ENCODE measurements around the gene TRRAP. TPM values are rescaled to one million over a fixed set of nuclear protein-coding genes. Genes with fewer than 3 reads are reported as not detected.

TRRAP gene
- total and polyA plus RNA-seq, 10 donors = 8.4 to 73.4 (median 57.5) TPM

DNA sequence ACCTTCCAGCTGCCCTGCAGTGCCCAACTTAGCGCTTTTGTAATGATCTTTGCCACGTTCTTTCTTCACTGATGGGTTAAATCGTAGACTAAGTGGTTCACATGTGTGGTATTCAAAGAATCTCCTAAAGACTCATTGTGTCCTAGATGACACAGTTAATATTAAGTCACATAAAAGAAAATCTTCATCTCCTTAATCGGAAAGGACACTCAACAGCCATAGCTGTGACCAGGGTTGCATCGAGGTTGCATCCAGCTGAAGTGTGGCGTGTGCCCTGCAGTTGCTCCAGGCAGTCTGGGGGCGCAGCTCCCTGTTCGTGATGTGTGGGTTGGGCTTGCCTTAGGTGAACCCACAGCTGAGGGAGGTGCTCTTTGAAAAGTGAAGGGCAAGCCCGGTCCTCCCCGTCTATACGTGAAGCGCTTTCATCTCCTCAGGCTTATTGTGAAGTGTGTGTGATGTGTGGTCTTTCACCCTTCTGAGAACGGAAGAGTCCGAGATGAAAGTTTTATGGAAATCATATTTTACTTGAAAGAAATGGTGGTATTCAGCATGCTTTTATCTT is 122.7 kb downstream of the TRRAP start:
- TF ChIP-seq POLR2AphosphoS5 (IDR thresholded peaks at IDR 0.05) (no peak), POLR2A (IDR thresholded peaks at IDR 0.05) (no peak)
- TF ChIP-seq, protein P1, sequence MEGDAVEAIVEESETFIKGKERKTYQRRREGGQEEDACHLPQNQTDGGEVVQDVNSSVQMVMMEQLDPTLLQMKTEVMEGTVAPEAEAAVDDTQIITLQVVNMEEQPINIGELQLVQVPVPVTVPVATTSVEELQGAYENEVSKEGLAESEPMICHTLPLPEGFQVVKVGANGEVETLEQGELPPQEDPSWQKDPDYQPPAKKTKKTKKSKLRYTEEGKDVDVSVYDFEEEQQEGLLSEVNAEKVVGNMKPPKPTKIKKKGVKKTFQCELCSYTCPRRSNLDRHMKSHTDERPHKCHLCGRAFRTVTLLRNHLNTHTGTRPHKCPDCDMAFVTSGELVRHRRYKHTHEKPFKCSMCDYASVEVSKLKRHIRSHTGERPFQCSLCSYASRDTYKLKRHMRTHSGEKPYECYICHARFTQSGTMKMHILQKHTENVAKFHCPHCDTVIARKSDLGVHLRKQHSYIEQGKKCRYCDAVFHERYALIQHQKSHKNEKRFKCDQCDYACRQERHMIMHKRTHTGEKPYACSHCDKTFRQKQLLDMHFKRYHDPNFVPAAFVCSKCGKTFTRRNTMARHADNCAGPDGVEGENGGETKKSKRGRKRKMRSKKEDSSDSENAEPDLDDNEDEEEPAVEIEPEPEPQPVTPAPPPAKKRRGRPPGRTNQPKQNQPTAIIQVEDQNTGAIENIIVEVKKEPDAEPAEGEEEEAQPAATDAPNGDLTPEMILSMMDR (IDR thresholded peaks at IDR 0.05 in 8 of 11, conservative IDR thresholded peaks at IDR 0.05 in 3 of 11) = no peak
- DNase-seq = no peak
- WGBS, 5 donors = 93 to 94% (median 93%) methylated on average over 14 of the region's 14 CpGs
- H3K36me3 ChIP-seq = peaks cover 3 to 100% (median 88%) of the 10 kb centered on the region in 6 donors
- no peaks in the 10 kb centered on the region for H3K9me3 ChIP-seq
- H3K4me1 ChIP-seq = peaks cover 0 to 8% (median 0%) of the 10 kb centered on the region in 6 donors
- no peak overlapping the region for H3K27ac ChIP-seq
- H3K4me3 ChIP-seq = no peak overlapping the region
- no peaks in the 10 kb centered on the region for H3K27me3 ChIP-seq (replicated peaks in 1 of 7)
- intact Hi-C loops (cut with DNase I; ENCODE audit: low total_unique reads) = no loop called here

DNA sequence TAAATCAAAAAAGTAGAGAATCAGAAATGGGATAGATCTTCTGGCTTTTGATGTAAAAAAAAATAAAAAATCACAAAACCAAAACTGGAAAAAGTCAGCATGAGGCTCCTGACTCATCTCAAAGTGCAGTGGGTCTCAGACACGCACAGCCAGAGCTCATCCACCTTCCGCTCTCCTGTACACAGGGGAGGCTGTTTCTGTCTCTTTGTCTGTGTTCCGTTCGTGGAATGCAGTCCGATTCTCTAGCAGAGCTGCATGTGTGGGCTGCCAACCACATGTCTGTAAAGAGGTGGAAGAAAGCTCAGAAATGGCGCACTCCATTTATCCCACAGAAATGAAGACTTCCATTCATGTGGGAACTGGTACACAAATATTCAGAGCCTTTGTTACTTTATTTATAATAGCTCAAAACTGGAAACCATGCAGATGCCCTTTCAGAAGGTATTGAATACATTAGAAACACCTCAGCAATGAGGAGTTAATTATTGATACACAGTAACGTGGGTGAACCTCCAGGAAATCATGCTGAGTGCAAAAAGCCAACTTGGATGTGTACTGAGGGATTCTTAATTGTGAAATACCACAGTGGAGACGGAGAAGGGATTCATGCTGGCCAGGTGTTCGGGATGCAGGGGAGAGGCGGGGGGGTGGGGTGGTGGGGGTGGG is 123.3 kb downstream of the TRRAP start:
- WGBS, 5 donors = 93 to 96% (median 94%) methylated on average over 10 of the region's 10 CpGs

DNA sequence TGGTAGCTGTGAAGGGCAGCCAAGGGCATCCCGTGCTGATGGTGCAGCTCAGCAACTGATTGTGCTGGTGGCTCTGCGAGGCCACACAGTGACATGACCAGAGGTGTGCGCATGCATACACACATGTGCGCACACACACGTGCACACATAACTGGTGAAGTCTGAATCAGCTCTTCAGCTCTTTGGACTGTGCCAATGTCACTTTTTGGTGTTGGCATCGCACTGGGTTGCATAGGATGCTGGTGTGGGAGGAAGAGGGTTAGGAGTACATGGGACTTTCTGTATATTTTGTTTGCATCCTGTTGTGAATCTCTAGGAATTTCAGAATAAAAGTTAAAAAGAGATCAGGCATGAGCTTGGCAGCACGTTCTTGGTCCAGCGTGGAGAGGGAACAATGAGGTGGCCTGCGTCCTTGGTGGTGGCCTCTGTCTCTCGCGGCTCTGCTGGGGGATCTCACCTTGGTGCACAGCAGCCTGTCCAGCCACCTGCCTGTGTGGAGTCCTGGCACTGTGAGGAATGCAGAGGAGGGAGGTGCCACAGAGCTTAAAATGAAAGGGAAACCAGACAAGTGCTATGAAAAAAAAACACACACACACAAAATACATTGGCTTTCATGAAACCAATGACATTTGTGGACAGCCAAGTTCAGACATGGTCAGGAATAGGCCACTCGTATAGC is 124.0 kb downstream of the TRRAP start:
- 89 to 96% (median 95%) methylated on average over 12 of the region's 12 CpGs for WGBS, 5 donors
- TF ChIP-seq POLR2A (IDR thresholded peaks at IDR 0.05) (no peak), POLR2AphosphoS5 (IDR thresholded peaks at IDR 0.05) (no peak)
- TF ChIP-seq, protein P1 (IDR thresholded peaks at IDR 0.05 in 8 of 11, conservative IDR thresholded peaks at IDR 0.05 in 3 of 11) = no peak
- no peak overlapping the region for H3K27ac ChIP-seq
- no peaks in the 10 kb centered on the region for H3K27me3 ChIP-seq (replicated peaks in 1 of 7)
- intact Hi-C loops (cut with DNase I; ENCODE audit: low total_unique reads) = no loop called here
- H3K4me1 ChIP-seq = peaks cover 0 to 10% (median 0%) of the 10 kb centered on the region in 6 donors
- no peak for DNase-seq
- H3K4me3 ChIP-seq = no peak overlapping the region
- H3K9me3 ChIP-seq = no peaks in the 10 kb centered on the region
- H3K36me3 ChIP-seq = peaks cover 3 to 100% (median 90%) of the 10 kb centered on the region in 6 donors

More for the DNA sequence above, 123.3 kb downstream of the TRRAP start:
- Histone ChIP-seq H3K9me3 (no peaks in the 10 kb centered on the region), H3K27ac (no peak overlapping the region), H3K36me3 (peaks cover 3 to 100% (median 89%) of the 10 kb centered on the region in 6 donors), H3K27me3 (replicated peaks in 1 of 7) (no peaks in the 10 kb centered on the region), H3K4me3 (no peak overlapping the region), H3K4me1 (peaks cover 0 to 10% (median 0%) of the 10 kb centered on the region in 6 donors)
- no peak for DNase-seq
- TF ChIP-seq POLR2AphosphoS5 (IDR thresholded peaks at IDR 0.05) (no peak), POLR2A (IDR thresholded peaks at IDR 0.05) (no peak)
- TF ChIP-seq, protein P1 (IDR thresholded peaks at IDR 0.05 in 8 of 11, conservative IDR thresholded peaks at IDR 0.05 in 3 of 11) = no peak
- intact Hi-C loops (cut with DNase I; ENCODE audit: low total_unique reads) = no loop called here

DNA sequence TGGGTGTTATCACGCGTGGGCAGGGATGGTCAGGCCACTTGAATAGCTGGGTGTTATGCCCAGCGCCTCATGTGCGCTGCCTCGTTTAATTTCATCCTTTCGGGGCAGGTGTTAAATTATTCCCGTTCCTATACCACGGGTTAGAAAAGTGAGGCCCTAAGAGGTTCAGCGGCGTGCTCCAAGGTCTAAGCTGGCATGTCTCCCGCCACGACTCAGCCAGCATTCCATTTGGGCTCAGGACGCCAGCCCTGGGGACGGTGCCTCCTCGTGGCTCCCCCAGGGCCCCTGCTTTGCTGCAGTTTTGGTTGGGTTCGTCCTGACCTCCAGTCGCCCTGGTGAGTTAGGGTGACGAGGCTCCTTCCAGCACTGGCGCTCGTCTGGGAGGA is 124.5 kb downstream of the TRRAP start:
- Histone ChIP-seq H3K27me3 (replicated peaks in 1 of 7) (no peaks in the 10 kb centered on the region), H3K36me3 (peaks cover 3 to 100% (median 91%) of the 10 kb centered on the region in 6 donors), H3K4me1 (peaks cover 0 to 10% (median 0%) of the 10 kb centered on the region in 6 donors), H3K27ac (no peak overlapping the region), H3K9me3 (no peaks in the 10 kb centered on the region), H3K4me3 (no peak overlapping the region)
- DNase-seq = no peak
- TF ChIP-seq POLR2AphosphoS5 (IDR thresholded peaks at IDR 0.05) (no peak), POLR2A (IDR thresholded peaks at IDR 0.05) (no peak)
- TF ChIP-seq, protein P1 (IDR thresholded peaks at IDR 0.05 in 8 of 11, conservative IDR thresholded peaks at IDR 0.05 in 3 of 11) = no peak
- intact Hi-C loops (cut with DNase I; ENCODE audit: low total_unique reads) = no loop called here
- WGBS, 5 donors = 92 to 94% (median 93%) methylated on average over 18 to 20 of the region's 20 CpGs
